Bone marrow (tissue), 2 donors: ENCODE data around the gene EPB41.
"Not testable (repeated sequence)": the region's sequence is repeated elsewhere in the genome, so short reads cannot be mapped to it uniquely, and the experiment has no call there.

ENCODE experiments used
- DNase-seq, 2 donors: peaks; one replicate each; lab custom pipeline; 2025; lab: John Stamatoyannopoulos, UW

EPB41 gene

GRCh38 chr1:29052100-29052499, 137.7 kb downstream of the EPB41 start:
- DNase-seq: no peak

- DNase-seq: no peak
Measured at GRCh38 chr1:29052941-29053340, 138.6 kb downstream of the EPB41 start.

- no peak for DNase-seq
Measured at GRCh38 chr1:29055160-29055559, 140.8 kb downstream of the EPB41 start.

GRCh38 chr1:29056256-29056655, 141.9 kb downstream of the EPB41 start:
- DNase-seq: no peak

GRCh38 chr1:29057700-29058099, 143.3 kb downstream of the EPB41 start:
- no peak for DNase-seq

- DNase-seq: no peak
Measured at GRCh38 chr1:29062157-29062942, 148.0 kb downstream of the EPB41 start.

GRCh38 chr1:29064064-29064463, 149.7 kb downstream of the EPB41 start:
- no peak for DNase-seq

GRCh38 chr1:29077155-29077554, 162.8 kb downstream of the EPB41 start:
- DNase-seq: no peak

GRCh38 chr1:29079916-29080629, 165.7 kb downstream of the EPB41 start:
- not testable (repeated sequence) for DNase-seq

GRCh38 chr1:29081201-29081600, 166.8 kb downstream of the EPB41 start:
- DNase-seq: no peak

- no peak for DNase-seq
Measured at GRCh38 chr1:29082519-29082918, 168.2 kb downstream of the EPB41 start.

- no peak for DNase-seq
Measured at GRCh38 chr1:29083317-29084195, 169.2 kb downstream of the EPB41 start.

GRCh38 chr1:29084196-29084521, 169.8 kb downstream of the EPB41 start:
- DNase-seq: no peak

- DNase-seq: no peak
Measured at GRCh38 chr1:29090937-29091618, 176.7 kb downstream of the EPB41 start.

GRCh38 chr1:29092704-29093103, 178.3 kb downstream of the EPB41 start:
- not testable (repeated sequence) for DNase-seq

- DNase-seq: no peak
Measured at GRCh38 chr1:29094433-29094832, 180.1 kb downstream of the EPB41 start.

GRCh38 chr1:29094954-29095353, 180.6 kb downstream of the EPB41 start:
- DNase-seq: no peak

- DNase-seq: no peak
Measured at GRCh38 chr1:29096231-29096886, 182.0 kb downstream of the EPB41 start.

GRCh38 chr1:29099286-29099685, 184.9 kb downstream of the EPB41 start:
- no peak for DNase-seq

GRCh38 chr1:29100487-29100886, 186.1 kb downstream of the EPB41 start:
- DNase-seq: no peak

- no peak for DNase-seq
Measured at GRCh38 chr1:29105822-29106221, 191.5 kb downstream of the EPB41 start.
